NCI-H187 treated with DMSO at 0.1 percent for 48 hours (cell line): ENCODE data around the gene IFI16.
"Not testable (repeated sequence)": the region's sequence is repeated elsewhere in the genome, so short reads cannot be mapped to it uniquely, and the experiment has no call there.

Experiments used
- DNase-seq: peaks from one replicate; lab custom pipeline; 2025; lab: John Stamatoyannopoulos, UW

IFI16 gene

GRCh38 chr1:159098596-159098995 lies 88.9 kb downstream of the IFI16 start:
- DNase-seq = no peak

GRCh38 chr1:159100589-159100988 lies 90.9 kb downstream of the IFI16 start:
- DNase-seq = no peak

- DNase-seq = not testable (repeated sequence)
Measured at GRCh38 chr1:159103021-159103420, 93.3 kb downstream of the IFI16 start.
